PC-9 (cell line): ENCODE data around the gene HOXC10.

Experiments used
- CTCF ChIP-seq: fragments of 200-600 bp; sonication (generic); conservative IDR thresholded peaks from 2 replicates; pipeline ENCODE4 v1.6.1; 2017; ENCODE audit warnings: mixed run types, antibody characterized with exemption, mild to moderate bottlenecking, moderate library complexity
- EZH2 ChIP-seq: fragments of 200-600 bp; sonication (generic); IDR thresholded peaks from 2 replicates; pipeline ENCODE4 v1.8.0; 2017; ENCODE audit warnings: antibody characterized with exemption, low read depth

- TF ChIP-seq CTCF (no peak), EZH2 (no peak)
Measured at GRCh38 chr12:54001283-54002187, 16.6 kb downstream of the HOXC10 start.
